HepG2 (cell line): ENCODE data around the gene ANP32A. TPM values are rescaled to one million over a fixed set of nuclear protein-coding genes. Genes with fewer than 3 reads are reported as not detected.

Source experiments
- AGO1 ChIP-seq: fragments of 200-400 bp; formaldehyde crosslinking; IDR thresholded peaks from 2 replicates; pipeline ENCODE4 v1.6.1; 2017; ENCODE audit warnings: mild to moderate bottlenecking, low read depth, low read length, moderate library complexity; ENCODE audit not compliant: poor library complexity, severe bottlenecking
- AGO2 ChIP-seq: fragments of 200-400 bp; formaldehyde crosslinking; optimal IDR thresholded peaks from 2 replicates; pipeline ENCODE3; 2017; ENCODE audit warnings: mild to moderate bottlenecking, low read depth, low read length, moderate library complexity
- GTF3A ChIP-seq: sonication (generic); formaldehyde crosslinking; conservative IDR thresholded peaks from 2 replicates; pipeline ENCODE4 v1.4.0; 2020; ENCODE audit warnings: mild to moderate bottlenecking, missing genetic modification reagents
- HES4 ChIP-seq: sonication (generic); formaldehyde crosslinking; IDR thresholded peaks from 2 replicates; pipeline ENCODE4 v1.9.0; 2021; ENCODE audit warnings: mild to moderate bottlenecking, missing genetic modification reagents, borderline replicate concordance
- HNF4G ChIP-seq, 2 experiments: sonication (generic) in 1 of 2; formaldehyde crosslinking in 1 of 2; IDR thresholded peaks; 2 replicates each; pipeline versions ENCODE4 v1.4.0 to v1.6.1; 2011 to 2020; ENCODE audit warnings: borderline replicate concordance in 2 of 2, low read depth in 2 of 2, mild to moderate bottlenecking in 2 of 2, low read length in 1 of 2, missing genetic modification reagents in 1 of 2, moderate library complexity in 1 of 2
- KAT8 ChIP-seq: IDR thresholded peaks from 2 replicates; pipeline ENCODE4 v1.6.1; 2016; ENCODE audit warnings: missing genetic modification reagents, missing compliant biosample characterization
- KDM3A ChIP-seq: IDR thresholded peaks from 2 replicates; pipeline ENCODE4 v1.6.1; 2018; ENCODE audit warnings: low read depth, missing compliant biosample characterization
- KDM4B ChIP-seq: sonication (generic); formaldehyde crosslinking; IDR thresholded peaks from 2 replicates; pipeline ENCODE4 v1.4.0; 2020; ENCODE audit warnings: missing genetic modification reagents
- RFX5 ChIP-seq: IDR thresholded peaks from 2 replicates; pipeline ENCODE4 v1.6.1; 2011; ENCODE audit warnings: low read depth, low read length, improper control_type of control experiment
- SIN3A ChIP-seq: IDR thresholded peaks from 2 replicates; pipeline ENCODE4 v1.6.1; 2011; ENCODE audit warnings: low read depth, mild to moderate bottlenecking, control low read depth, low read length, borderline replicate concordance
- SPEN ChIP-seq: sonication (generic); formaldehyde crosslinking; IDR thresholded peaks from 2 replicates; pipeline ENCODE4 v1.5.1; 2020; ENCODE audit warnings: low read depth, mild to moderate bottlenecking, missing genetic modification reagents
- TAF15 ChIP-seq: fragments of 200-400 bp; formaldehyde crosslinking; IDR thresholded peaks from one replicate; pipeline ENCODE4 v1.6.1; 2018; ENCODE audit warnings: mild to moderate bottlenecking, low read depth, low read length; ENCODE audit not compliant: poor library complexity, severe bottlenecking
- THAP11 ChIP-seq: IDR thresholded peaks from 2 replicates; pipeline ENCODE4 v1.6.1; 2016; ENCODE audit warnings: missing biosample characterization, missing genetic modification reagents
- ZFP90 ChIP-seq: sonication (generic); formaldehyde crosslinking; IDR thresholded peaks from 2 replicates; pipeline ENCODE4 v1.8.0; 2022; ENCODE audit warnings: missing genetic modification reagents, mild to moderate bottlenecking, inconsistent platforms, borderline replicate concordance
- ZNF563 ChIP-seq: sonication (generic); formaldehyde crosslinking; IDR thresholded peaks from 2 replicates; pipeline ENCODE4 v1.8.0; 2022; ENCODE audit warnings: mild to moderate bottlenecking, moderate library complexity, missing genetic modification reagents
- ZNF724P ChIP-seq: sonication (generic); formaldehyde crosslinking; IDR thresholded peaks from 2 replicates; pipeline ENCODE4 v1.8.0; 2022; ENCODE audit warnings: missing genetic modification reagents, borderline replicate concordance
- ZNF782 ChIP-seq: sonication (generic); formaldehyde crosslinking; IDR thresholded peaks from 2 replicates; pipeline ENCODE4 v1.4.0; 2020; ENCODE audit warnings: missing genetic modification reagents, mild to moderate bottlenecking, borderline replicate concordance
- ZSCAN25 ChIP-seq: sonication (generic); formaldehyde crosslinking; IDR thresholded peaks from 2 replicates; pipeline ENCODE4 v1.8.0; 2022; ENCODE audit warnings: mild to moderate bottlenecking, missing genetic modification reagents
- polyA plus RNA-seq, 8 experiments: library from polyadenylated mRNA; depleted of rRNA in 3 of 8; stranded (reverse) in 7 of 8; unstranded in 1 of 8; fragments of >200 nt; fragmentation: Illumina TruSeq in 4 of 8; extraction: Trizol in 4 of 8; gene quantifications; 2 replicates each; pipeline versions ENCODE4 v1.2.1 to v1.2.3, GENCODE V29; 2011 to 2016; ENCODE audit warnings: low read depth in 4 of 8, missing spikeins in 1 of 8, mixed read lengths in 1 of 8; ENCODE audit not compliant: insufficient read depth in 1 of 8
- total RNA-seq, 5 experiments: library from RNA; depleted of rRNA; stranded (reverse); fragments of >200 nt; fragmentation: Illumina TruSeq; extraction: Trizol; gene quantifications; 2 replicates each; pipeline ENCODE4 v1.2.3, GENCODE V29; 2016; ENCODE audit warnings: low read depth in 1 of 5
- TF ChIP-seq, protein P1 (sequence below): IDR thresholded peaks from 2 replicates; pipeline ENCODE4 v1.4.0; 2020; ENCODE audit warnings: mild to moderate bottlenecking, missing genetic modification reagents
- TF ChIP-seq, protein P2 (sequence below): sonication (generic); formaldehyde crosslinking; IDR thresholded peaks from 2 replicates; pipeline ENCODE4 v1.4.0; 2020; ENCODE audit warnings: mild to moderate bottlenecking, missing genetic modification reagents
- TF ChIP-seq, protein P3 (sequence below): sonication (generic); formaldehyde crosslinking; IDR thresholded peaks from 2 replicates; pipeline ENCODE4 v1.5.0; 2020; ENCODE audit warnings: missing genetic modification reagents
- TF ChIP-seq, protein P4 (sequence below): IDR thresholded peaks from 2 replicates; pipeline ENCODE4 v1.6.1; 2016; ENCODE audit warnings: mild to moderate bottlenecking, missing biosample characterization, missing genetic modification reagents

ANP32A gene
- total and polyA plus RNA-seq, 2 of the 13 experiments (the other 11 are each of a cell fraction or from before 2014, with no cell fraction given), result 60.6 to 206 TPM

DNA sequence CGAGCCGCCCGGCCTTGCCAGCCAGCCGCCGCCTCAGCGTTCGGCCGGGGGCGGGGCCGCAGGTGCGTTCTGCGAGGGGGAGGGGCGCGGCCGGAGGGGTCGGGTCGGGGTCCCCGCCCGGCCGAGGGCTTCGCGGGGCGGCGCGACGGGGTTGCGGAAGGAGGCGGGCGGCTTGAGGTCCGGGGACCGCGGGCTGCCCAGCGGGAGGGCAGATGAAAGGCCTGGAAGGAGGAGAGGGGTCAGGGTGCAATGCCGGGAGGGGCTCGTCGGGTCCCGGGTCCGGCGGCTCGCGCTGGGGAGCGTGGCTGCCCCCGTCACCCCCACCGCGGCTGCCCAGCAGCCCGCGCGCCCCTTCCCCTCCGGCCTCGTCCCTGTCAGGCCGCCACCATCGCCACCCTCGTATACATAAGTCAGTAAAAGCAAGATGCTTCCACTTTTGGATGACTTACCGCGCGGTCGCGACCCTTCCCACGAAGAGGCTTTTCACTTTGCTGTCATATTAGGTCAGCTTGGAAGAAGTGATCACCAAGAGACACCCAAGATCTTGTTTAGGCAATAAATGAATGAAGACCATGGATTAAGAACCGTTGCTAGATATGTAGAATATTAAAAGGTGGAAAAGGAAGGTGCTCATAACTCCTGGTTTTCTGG lies 620 bp upstream of the ANP32A start (continued):
- TF ChIP-seq, protein P1, sequence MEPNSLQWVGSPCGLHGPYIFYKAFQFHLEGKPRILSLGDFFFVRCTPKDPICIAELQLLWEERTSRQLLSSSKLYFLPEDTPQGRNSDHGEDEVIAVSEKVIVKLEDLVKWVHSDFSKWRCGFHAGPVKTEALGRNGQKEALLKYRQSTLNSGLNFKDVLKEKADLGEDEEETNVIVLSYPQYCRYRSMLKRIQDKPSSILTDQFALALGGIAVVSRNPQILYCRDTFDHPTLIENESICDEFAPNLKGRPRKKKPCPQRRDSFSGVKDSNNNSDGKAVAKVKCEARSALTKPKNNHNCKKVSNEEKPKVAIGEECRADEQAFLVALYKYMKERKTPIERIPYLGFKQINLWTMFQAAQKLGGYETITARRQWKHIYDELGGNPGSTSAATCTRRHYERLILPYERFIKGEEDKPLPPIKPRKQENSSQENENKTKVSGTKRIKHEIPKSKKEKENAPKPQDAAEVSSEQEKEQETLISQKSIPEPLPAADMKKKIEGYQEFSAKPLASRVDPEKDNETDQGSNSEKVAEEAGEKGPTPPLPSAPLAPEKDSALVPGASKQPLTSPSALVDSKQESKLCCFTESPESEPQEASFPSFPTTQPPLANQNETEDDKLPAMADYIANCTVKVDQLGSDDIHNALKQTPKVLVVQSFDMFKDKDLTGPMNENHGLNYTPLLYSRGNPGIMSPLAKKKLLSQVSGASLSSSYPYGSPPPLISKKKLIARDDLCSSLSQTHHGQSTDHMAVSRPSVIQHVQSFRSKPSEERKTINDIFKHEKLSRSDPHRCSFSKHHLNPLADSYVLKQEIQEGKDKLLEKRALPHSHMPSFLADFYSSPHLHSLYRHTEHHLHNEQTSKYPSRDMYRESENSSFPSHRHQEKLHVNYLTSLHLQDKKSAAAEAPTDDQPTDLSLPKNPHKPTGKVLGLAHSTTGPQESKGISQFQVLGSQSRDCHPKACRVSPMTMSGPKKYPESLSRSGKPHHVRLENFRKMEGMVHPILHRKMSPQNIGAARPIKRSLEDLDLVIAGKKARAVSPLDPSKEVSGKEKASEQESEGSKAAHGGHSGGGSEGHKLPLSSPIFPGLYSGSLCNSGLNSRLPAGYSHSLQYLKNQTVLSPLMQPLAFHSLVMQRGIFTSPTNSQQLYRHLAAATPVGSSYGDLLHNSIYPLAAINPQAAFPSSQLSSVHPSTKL (CRISPR knock-in tag), result 0 out of 2 replicates have a peak, but pooled peaks have one; percentile 13
- no peak for TF ChIP-seq KDM3A (CRISPR knock-in tag)
- TF ChIP-seq AGO2, result peak; percentile 28
- TF ChIP-seq KAT8 (CRISPR knock-in tag), result no peak
- TF ChIP-seq ZNF563 (CRISPR knock-in tag), result no peak
- TF ChIP-seq AGO1, result no peak
- no peak for TF ChIP-seq GTF3A
- TF ChIP-seq THAP11, result peak; percentile 10; the same call in 1 of the 2 replicates
- no peak for TF ChIP-seq ZNF782 (CRISPR knock-in tag)
- no peak for TF ChIP-seq ZNF724P (CRISPR knock-in tag)
- no peak for TF ChIP-seq HNF4G (IDR thresholded peaks at IDR 0.05; ENCODE audit: borderline replicate concordance, low read depth, low read length)
- no peak for TF ChIP-seq HNF4G (CRISPR knock-in tag; IDR thresholded peaks at IDR 0.05; ENCODE audit: borderline replicate concordance, low read depth)
- TF ChIP-seq TAF15, result no peak
- TF ChIP-seq SIN3A, result no peak
- 0 out of 2 replicates have a peak, but pooled peaks have one; percentile 18 for TF ChIP-seq ZSCAN25
- no peak for TF ChIP-seq RFX5
- no peak for TF ChIP-seq HES4 (CRISPR knock-in tag)
- TF ChIP-seq, protein P2, sequence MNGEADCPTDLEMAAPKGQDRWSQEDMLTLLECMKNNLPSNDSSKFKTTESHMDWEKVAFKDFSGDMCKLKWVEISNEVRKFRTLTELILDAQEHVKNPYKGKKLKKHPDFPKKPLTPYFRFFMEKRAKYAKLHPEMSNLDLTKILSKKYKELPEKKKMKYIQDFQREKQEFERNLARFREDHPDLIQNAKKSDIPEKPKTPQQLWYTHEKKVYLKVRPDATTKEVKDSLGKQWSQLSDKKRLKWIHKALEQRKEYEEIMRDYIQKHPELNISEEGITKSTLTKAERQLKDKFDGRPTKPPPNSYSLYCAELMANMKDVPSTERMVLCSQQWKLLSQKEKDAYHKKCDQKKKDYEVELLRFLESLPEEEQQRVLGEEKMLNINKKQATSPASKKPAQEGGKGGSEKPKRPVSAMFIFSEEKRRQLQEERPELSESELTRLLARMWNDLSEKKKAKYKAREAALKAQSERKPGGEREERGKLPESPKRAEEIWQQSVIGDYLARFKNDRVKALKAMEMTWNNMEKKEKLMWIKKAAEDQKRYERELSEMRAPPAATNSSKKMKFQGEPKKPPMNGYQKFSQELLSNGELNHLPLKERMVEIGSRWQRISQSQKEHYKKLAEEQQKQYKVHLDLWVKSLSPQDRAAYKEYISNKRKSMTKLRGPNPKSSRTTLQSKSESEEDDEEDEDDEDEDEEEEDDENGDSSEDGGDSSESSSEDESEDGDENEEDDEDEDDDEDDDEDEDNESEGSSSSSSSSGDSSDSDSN, result no peak; the same call in 1 of the 2 replicates
- TF ChIP-seq, protein P3, sequence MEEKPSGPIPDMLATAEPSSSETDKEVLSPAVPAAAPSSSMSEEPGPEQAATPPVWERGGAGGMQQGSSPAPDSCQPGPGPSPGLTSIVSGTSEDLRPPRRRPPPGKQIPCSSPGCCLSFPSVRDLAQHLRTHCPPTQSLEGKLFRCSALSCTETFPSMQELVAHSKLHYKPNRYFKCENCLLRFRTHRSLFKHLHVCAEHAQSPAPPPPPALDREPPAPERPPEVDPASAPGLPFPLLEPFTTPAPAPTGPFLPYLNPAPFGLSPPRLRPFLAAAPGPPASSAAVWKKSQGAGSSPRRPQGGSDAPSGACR, result no peak
- TF ChIP-seq, protein P4, sequence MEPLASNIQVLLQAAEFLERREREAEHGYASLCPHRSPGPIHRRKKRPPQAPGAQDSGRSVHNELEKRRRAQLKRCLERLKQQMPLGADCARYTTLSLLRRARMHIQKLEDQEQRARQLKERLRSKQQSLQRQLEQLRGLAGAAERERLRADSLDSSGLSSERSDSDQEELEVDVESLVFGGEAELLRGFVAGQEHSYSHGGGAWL (CRISPR knock-in tag), result no peak
- no peak for TF ChIP-seq ZFP90
- TF ChIP-seq KDM4B (CRISPR knock-in tag), result no peak
- TF ChIP-seq SPEN (CRISPR knock-in tag), result 0 out of 2 replicates have a peak, but pooled peaks have one; percentile 5
